RWPE2 (cell line): ENCODE measurements around the gene TBCE.
"Not testable (repeated sequence)": the region's sequence is repeated elsewhere in the genome, so short reads cannot be mapped to it uniquely, and the experiment has no call there.

Experiments
- ATAC-seq: fragments of 200-7000 bp; cut with Tn5 transposase; 3 replicates; pipeline ENCODE4 v1.9.1; 2021; ENCODE audit warnings: low read depth
- DNase-seq: peaks from one replicate; pipeline ENCODE4 v3.0.0-alpha.2; 2020; ENCODE audit warnings: low spot score
- H3K27ac ChIP-seq: fragments of 450-650 bp; 2 replicates; pipeline ENCODE4 v1.5.1; 2017; ENCODE audit warnings: mild to moderate bottlenecking; ENCODE audit not compliant: poor library complexity, severe bottlenecking
- H3K27me3 ChIP-seq: fragments of 250-450 bp; sonication (Bioruptor Pico); 2 replicates; pipeline ENCODE4 v1.5.1; 2021; ENCODE audit warnings: mild to moderate bottlenecking, moderate library complexity; ENCODE audit not compliant: insufficient read depth, poor library complexity, severe bottlenecking
- H3K36me3 ChIP-seq: fragments of 250-450 bp; sonication (Bioruptor Pico); 2 replicates; pipeline ENCODE4 v1.5.1; 2020; ENCODE audit warnings: low read depth, mild to moderate bottlenecking, moderate library complexity
- H3K4me1 ChIP-seq: fragments of 250-450 bp; sonication (Bioruptor Pico); 2 replicates; pipeline ENCODE4 v1.5.1; 2021; ENCODE audit warnings: mild to moderate bottlenecking, moderate library complexity; ENCODE audit not compliant: insufficient read depth, poor library complexity, severe bottlenecking
- H3K4me3 ChIP-seq: fragments of 250-450 bp; sonication (Bioruptor Pico); 2 replicates; pipeline ENCODE4 v1.5.1; 2021; ENCODE audit warnings: mild to moderate bottlenecking, moderate library complexity; ENCODE audit not compliant: severe bottlenecking
- H3K9me3 ChIP-seq: fragments of 250-450 bp; sonication (Bioruptor Pico); 2 replicates; pipeline ENCODE4 v1.5.1; 2021; ENCODE audit warnings: mild to moderate bottlenecking, moderate library complexity; ENCODE audit not compliant: severe bottlenecking
- CTCF ChIP-seq: fragments of 450-650 bp; IDR thresholded peaks from one replicate; pipeline ENCODE4 v1.5.1; 2017; ENCODE audit warnings: mild to moderate bottlenecking, moderate library complexity; ENCODE audit not compliant: poor library complexity, severe bottlenecking

The TBCE gene

GRCh38 chr1:235450433-235450832, 83.2 kb downstream of the TBCE start:
- no peak for ATAC-seq
- Histone ChIP-seq H3K4me1 (no peaks in the 10 kb centered on the region), H3K36me3 (peaks cover 55% of the 10 kb centered on the region), H3K27me3 (no peaks in the 10 kb centered on the region), H3K27ac (no peak overlapping the region), H3K9me3 (no peaks in the 10 kb centered on the region), H3K4me3 (no peak overlapping the region)
- DNase-seq, result no peak
- no peak for TF ChIP-seq CTCF

GRCh38 chr1:235450886-235451483, 83.8 kb downstream of the TBCE start:
- no peak overlapping the region for H3K27ac ChIP-seq
- no peak for TF ChIP-seq CTCF
- no peak overlapping the region for H3K4me3 ChIP-seq
- DNase-seq (no peak), ATAC-seq (no peak)
- no peaks in the 10 kb centered on the region for H3K4me1 ChIP-seq
- H3K36me3 ChIP-seq, result peaks cover 60% of the 10 kb centered on the region
- no peaks in the 10 kb centered on the region for H3K9me3 ChIP-seq
- no peaks in the 10 kb centered on the region for H3K27me3 ChIP-seq

DNA sequence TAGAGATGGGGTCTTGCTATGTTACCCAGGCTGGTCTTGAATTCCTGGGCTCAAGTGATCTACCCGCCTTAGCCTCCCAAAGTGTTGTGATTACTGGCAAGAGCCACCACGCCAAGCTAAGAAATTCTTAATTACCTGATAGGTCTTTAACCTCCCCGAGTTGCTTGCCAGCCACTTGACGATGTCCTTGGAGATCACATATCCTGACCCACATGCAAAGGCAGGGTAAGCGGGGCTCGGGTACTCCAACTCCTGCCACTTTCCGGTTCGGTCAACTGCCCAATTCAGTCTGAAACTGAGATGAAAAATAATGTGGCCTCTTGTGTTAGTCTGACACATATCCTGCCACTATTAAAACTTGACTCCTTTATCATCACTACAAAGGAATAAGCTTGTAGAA, 86.8 kb downstream of the TBCE start:
- Histone ChIP-seq H3K27me3 (no peaks in the 10 kb centered on the region), H3K4me3 (no peak overlapping the region), H3K4me1 (no peaks in the 10 kb centered on the region), H3K36me3 (peaks cover 43% of the 10 kb centered on the region), H3K9me3 (no peaks in the 10 kb centered on the region), H3K27ac (no peak overlapping the region)
- no peak for TF ChIP-seq CTCF
- DNase-seq (no peak), ATAC-seq (no peak)

GRCh38 chr1:235455097-235455496, 87.9 kb downstream of the TBCE start:
- DNase-seq (no peak), ATAC-seq (no peak)
- H3K4me3 ChIP-seq, result no peak overlapping the region
- H3K27me3 ChIP-seq, result no peaks in the 10 kb centered on the region
- no peaks in the 10 kb centered on the region for H3K4me1 ChIP-seq
- H3K36me3 ChIP-seq, result peaks cover 33% of the 10 kb centered on the region
- no peak overlapping the region for H3K27ac ChIP-seq
- no peaks in the 10 kb centered on the region for H3K9me3 ChIP-seq
- no peak for TF ChIP-seq CTCF

GRCh38 chr1:235455823-235456222, 88.6 kb downstream of the TBCE start:
- DNase-seq (no peak), ATAC-seq (no peak)
- H3K27me3 ChIP-seq, result no peaks in the 10 kb centered on the region
- H3K4me1 ChIP-seq, result no peaks in the 10 kb centered on the region
- peaks cover 27% of the 10 kb centered on the region for H3K36me3 ChIP-seq
- no peaks in the 10 kb centered on the region for H3K9me3 ChIP-seq
- H3K27ac ChIP-seq, result no peak overlapping the region
- no peak overlapping the region for H3K4me3 ChIP-seq
- TF ChIP-seq CTCF, result no peak

DNA sequence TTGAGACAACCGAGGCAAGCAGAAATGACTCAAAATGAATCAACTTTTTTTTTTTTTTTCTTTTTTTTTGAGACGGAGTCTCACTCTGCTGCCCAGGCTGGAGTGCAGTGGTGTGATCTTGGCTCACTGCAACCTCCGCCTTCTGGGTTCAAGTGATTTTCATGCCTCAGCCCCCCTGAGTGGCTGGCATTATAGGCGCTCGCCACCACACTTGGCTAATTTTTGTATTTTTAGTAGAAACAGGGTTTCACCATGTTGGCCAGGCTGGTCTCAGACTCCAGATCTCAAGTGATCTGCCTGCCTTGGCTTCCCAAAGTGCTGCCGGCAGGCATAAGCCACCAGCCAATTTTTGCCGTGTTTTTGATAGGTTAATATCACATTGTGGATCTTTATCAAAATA, 90.6 kb downstream of the TBCE start:
- H3K9me3 ChIP-seq, H3K27me3 ChIP-seq, H3K27ac ChIP-seq, ATAC-seq, H3K4me1 ChIP-seq, H3K4me3 ChIP-seq, DNase-seq: not testable (repeated sequence)
- peaks cover 25% of the 10 kb centered on the region for H3K36me3 ChIP-seq
